GM10248 (cell line): Measurements from ENCODE around the gene MUC6.

ENCODE experiments used
- CTCF ChIA-PET: fragments of 300-600 bp; sonication (Branson Sonifier 250); formaldehyde crosslinking; extraction: SDS; loops from one replicate; lab custom pipeline; 2021; ENCODE audit warnings: antibody characterized with exemption; lab: Yijun Ruan, JAX
- POLR2A ChIA-PET: fragments of 350-650 bp; sonication (Branson Sonifier 250); formaldehyde crosslinking; extraction: SDS; loops from one replicate; lab custom pipeline; 2020; ENCODE audit warnings: antibody characterized with exemption; lab: Yijun Ruan, JAX
- DNase-seq: peaks from one replicate; pipeline ENCODE4 v3.0.0; 2012; ENCODE audit errors: extremely low spot score
- TF ChIP-seq, protein P1 (sequence below): IDR thresholded peaks from 2 replicates; pipeline ENCODE4 v1.5.1; 2012; ENCODE audit warnings: mild to moderate bottlenecking, low read depth; ENCODE audit errors: extremely low read depth, missing control alignments, control extremely low read depth

The MUC6 gene

DNA sequence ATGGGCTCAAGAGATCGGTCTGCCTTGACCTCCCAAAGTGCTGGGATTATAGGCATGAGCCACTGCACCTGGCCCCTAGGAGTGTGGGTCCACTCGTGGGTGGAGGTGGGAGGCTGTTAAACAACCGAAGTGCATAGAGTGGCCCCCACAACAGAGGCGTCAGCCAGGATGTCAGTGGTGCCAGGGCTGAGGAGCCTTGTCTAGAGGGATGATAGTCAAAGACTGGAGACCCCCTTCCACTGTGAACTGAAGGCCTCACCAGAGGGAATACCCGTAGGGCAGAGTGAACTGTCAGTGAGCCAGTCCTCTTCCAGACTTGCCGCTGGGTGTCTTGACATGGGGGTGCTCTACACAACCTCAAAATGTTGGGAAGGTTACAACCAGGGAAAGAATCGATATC, 72.7 kb downstream of the MUC6 start:
- TF ChIP-seq, protein P1, sequence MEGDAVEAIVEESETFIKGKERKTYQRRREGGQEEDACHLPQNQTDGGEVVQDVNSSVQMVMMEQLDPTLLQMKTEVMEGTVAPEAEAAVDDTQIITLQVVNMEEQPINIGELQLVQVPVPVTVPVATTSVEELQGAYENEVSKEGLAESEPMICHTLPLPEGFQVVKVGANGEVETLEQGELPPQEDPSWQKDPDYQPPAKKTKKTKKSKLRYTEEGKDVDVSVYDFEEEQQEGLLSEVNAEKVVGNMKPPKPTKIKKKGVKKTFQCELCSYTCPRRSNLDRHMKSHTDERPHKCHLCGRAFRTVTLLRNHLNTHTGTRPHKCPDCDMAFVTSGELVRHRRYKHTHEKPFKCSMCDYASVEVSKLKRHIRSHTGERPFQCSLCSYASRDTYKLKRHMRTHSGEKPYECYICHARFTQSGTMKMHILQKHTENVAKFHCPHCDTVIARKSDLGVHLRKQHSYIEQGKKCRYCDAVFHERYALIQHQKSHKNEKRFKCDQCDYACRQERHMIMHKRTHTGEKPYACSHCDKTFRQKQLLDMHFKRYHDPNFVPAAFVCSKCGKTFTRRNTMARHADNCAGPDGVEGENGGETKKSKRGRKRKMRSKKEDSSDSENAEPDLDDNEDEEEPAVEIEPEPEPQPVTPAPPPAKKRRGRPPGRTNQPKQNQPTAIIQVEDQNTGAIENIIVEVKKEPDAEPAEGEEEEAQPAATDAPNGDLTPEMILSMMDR, result no peak

More for the DNA sequence above, 72.7 kb downstream of the MUC6 start:
- CTCF ChIA-PET, result no interaction called here
- DNase-seq, result no peak
- POLR2A ChIA-PET, result no interaction called here
